Mesendoderm (in vitro differentiated cells): ENCODE data around the gene VARS1.

Experiments used
- DNase-seq: peaks from one replicate; pipeline ENCODE4 v3.0.0; 2013
- H2AK5ac ChIP-seq: 2 replicates; pipeline ENCODE4 v1.6.1; 2013; ENCODE audit warnings: low read length, inconsistent platforms
- H2BK120ac ChIP-seq: 2 replicates; pipeline ENCODE4 v1.6.1; 2013; ENCODE audit warnings: low read depth, mild to moderate bottlenecking, low read length, moderate library complexity, mixed read lengths
- H2BK15ac ChIP-seq: replicated peaks from 2 replicates; pipeline ENCODE4 v1.6.1; 2013; ENCODE audit warnings: low read depth, mild to moderate bottlenecking, moderate library complexity
- H2BK5ac ChIP-seq: 2 replicates; pipeline ENCODE4 v1.6.1; 2013; ENCODE audit warnings: low read length, inconsistent platforms
- H3K18ac ChIP-seq: 2 replicates; pipeline ENCODE4 v1.6.1; 2013; ENCODE audit warnings: mild to moderate bottlenecking, low read length, mixed read lengths
- H3K23ac ChIP-seq: one replicate; pipeline ENCODE4 v1.6.1; 2013; ENCODE audit warnings: low read length
- H3K27ac ChIP-seq: 2 replicates; pipeline ENCODE4 v1.5.1; 2013; ENCODE audit warnings: low read depth, mild to moderate bottlenecking, inconsistent platforms, low read length, moderate library complexity
- H3K27me3 ChIP-seq: 2 replicates; pipeline ENCODE4 v1.6.1; 2013; ENCODE audit warnings: low read length, control low read depth, mild to moderate bottlenecking, inconsistent platforms; ENCODE audit not compliant: insufficient read depth, poor library complexity
- H3K36me3 ChIP-seq: 2 replicates; pipeline ENCODE4 v1.6.1; 2013; ENCODE audit warnings: low read length, inconsistent platforms; ENCODE audit not compliant: control insufficient read depth, insufficient read depth
- H3K4ac ChIP-seq: one replicate; pipeline ENCODE4 v1.6.1; 2013; ENCODE audit warnings: low read depth, mild to moderate bottlenecking, low read length, moderate library complexity
- H3K4me1 ChIP-seq: 2 replicates; pipeline ENCODE4 v1.6.1; 2013; ENCODE audit warnings: low read depth, low read length, inconsistent platforms; ENCODE audit not compliant: control insufficient read depth
- H3K4me2 ChIP-seq: 2 replicates; pipeline ENCODE4 v1.6.1; 2013; ENCODE audit warnings: low read length
- H3K4me3 ChIP-seq: 2 replicates; pipeline ENCODE4 v1.5.1; 2013; ENCODE audit warnings: mild to moderate bottlenecking, low read length
- H3K56ac ChIP-seq: one replicate; pipeline ENCODE4 v1.6.1; 2013; ENCODE audit warnings: low read length
- H3K79me1 ChIP-seq: 2 replicates; pipeline ENCODE4 v1.6.1; 2013; ENCODE audit warnings: low read length, inconsistent platforms
- H3K79me2 ChIP-seq: 2 replicates; pipeline ENCODE4 v1.6.1; 2013; ENCODE audit warnings: mild to moderate bottlenecking, low read length; ENCODE audit not compliant: control insufficient read depth, insufficient read depth
- H3K9ac ChIP-seq: 2 replicates; pipeline ENCODE4 v1.6.1; 2013; ENCODE audit warnings: low read length, inconsistent platforms
- H4K5ac ChIP-seq: one replicate; pipeline ENCODE4 v1.6.1; 2013; ENCODE audit warnings: low read length
- H4K8ac ChIP-seq: one replicate; pipeline ENCODE4 v1.6.1; 2013; ENCODE audit warnings: low read depth, mild to moderate bottlenecking, control low read depth, low read length, moderate library complexity
- WGBS: extraction: QIAGEN DNeasy Blood & Tissue Kit; methylation state at CpG from one replicate; pipeline ENCODE4 v1.1.7; 2013; ENCODE audit warnings: low lambda C conversion rate, missing lambda C conversion rate; ENCODE audit not compliant: insufficient coverage; ENCODE audit errors: extremely low coverage; 5-methylcytosine and 5-hydroxymethylcytosine counted together

VARS1 gene

GRCh38 chr6:31778999-31779885 lies 16.3 kb downstream of the VARS1 start:
- WGBS = no CpG with 5 or more reads among the region's 43 CpGs

DNA sequence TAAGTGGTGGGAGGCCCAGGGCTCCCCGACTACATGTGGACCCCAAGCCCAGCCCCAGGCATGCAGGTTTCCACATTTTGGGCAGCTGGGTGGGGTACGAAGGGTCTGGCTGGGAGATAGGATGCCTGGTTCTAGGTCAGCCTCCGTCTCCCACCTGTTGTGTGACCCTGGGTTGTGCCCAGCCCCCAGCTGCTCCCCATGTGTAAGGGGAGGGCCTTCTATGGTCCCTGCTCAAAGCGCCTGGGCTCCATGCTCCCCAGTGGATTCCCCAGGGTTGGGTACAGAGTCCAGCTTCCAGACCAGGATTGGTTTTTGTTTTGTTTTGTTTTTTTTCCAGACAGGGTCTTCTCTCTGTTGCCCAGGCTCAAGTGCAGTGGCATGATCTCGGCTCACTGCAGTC lies 17.4 kb downstream of the VARS1 start:
- no peak overlapping the region for H2BK120ac ChIP-seq
- H3K4me3 ChIP-seq = no peak overlapping the region
- H3K4me1 ChIP-seq = no peaks in the 10 kb centered on the region
- H3K27ac ChIP-seq = no peak overlapping the region
- H2BK5ac ChIP-seq = no peak overlapping the region
- H3K79me1 ChIP-seq = no peaks in the 10 kb centered on the region
- no peak overlapping the region for H3K56ac ChIP-seq
- H3K4ac ChIP-seq = no peak overlapping the region
- no peak overlapping the region for H2BK15ac ChIP-seq
- no peak for DNase-seq
- H4K5ac ChIP-seq = no peak overlapping the region
- H3K18ac ChIP-seq = no peak overlapping the region
- no peaks in the 10 kb centered on the region for H3K79me2 ChIP-seq
- no peak overlapping the region for H2AK5ac ChIP-seq
- no peak overlapping the region for H3K23ac ChIP-seq
- H3K36me3 ChIP-seq = peaks cover 14% of the 10 kb centered on the region
- WGBS = no CpG with 5 or more reads among the region's 5 CpGs
- no peak overlapping the region for H3K9ac ChIP-seq
- no peak overlapping the region for H4K8ac ChIP-seq
- no peak overlapping the region for H3K4me2 ChIP-seq
- H3K27me3 ChIP-seq = no peaks in the 10 kb centered on the region

More at GRCh38 chr6:31778999-31779885, 16.3 kb downstream of the VARS1 start:
- Histone ChIP-seq H3K4me2 (no peak overlapping the region), H2BK120ac (no peak overlapping the region), H2BK15ac (no peak overlapping the region), H3K18ac (no peak overlapping the region), H3K4ac (no peak overlapping the region), H2AK5ac (no peak overlapping the region), H4K8ac (no peak overlapping the region), H3K36me3 (peaks cover 14% of the 10 kb centered on the region), H3K27me3 (no peaks in the 10 kb centered on the region), H3K4me3 (no peak overlapping the region), H3K79me2 (no peaks in the 10 kb centered on the region), H3K4me1 (no peaks in the 10 kb centered on the region), H3K27ac (no peak overlapping the region), H3K9ac (no peak overlapping the region), H4K5ac (no peak overlapping the region), H3K23ac (no peak overlapping the region), H3K79me1 (no peaks in the 10 kb centered on the region), H3K56ac (no peak overlapping the region), H2BK5ac (no peak overlapping the region)
- DNase-seq = no peak

DNA sequence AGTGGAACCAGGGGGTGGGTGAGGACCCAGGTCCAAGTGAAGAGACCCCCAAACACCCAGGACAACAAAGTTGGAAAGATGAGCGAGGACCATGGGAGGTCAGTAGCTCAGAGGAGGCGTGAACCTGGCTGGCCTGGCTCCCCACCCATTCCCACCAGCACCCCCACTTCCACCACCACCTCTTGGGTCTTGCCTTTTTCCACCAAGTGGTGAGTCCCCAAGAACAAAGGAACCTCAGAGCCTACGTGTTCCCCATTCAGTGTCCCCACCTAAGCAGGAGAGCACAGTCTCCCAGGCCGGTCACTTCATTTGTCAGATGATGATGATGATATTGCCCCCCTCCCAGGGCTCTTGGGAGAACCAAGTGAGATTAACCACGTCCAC lies 17.9 kb downstream of the VARS1 start:
- Histone ChIP-seq H3K9ac (no peak overlapping the region), H2AK5ac (no peak overlapping the region), H3K27ac (no peak overlapping the region), H3K56ac (no peak overlapping the region), H4K5ac (no peak overlapping the region), H3K79me2 (no peaks in the 10 kb centered on the region), H3K79me1 (no peaks in the 10 kb centered on the region), H2BK15ac (no peak overlapping the region), H3K4me2 (no peak overlapping the region), H3K4me1 (no peaks in the 10 kb centered on the region), H3K18ac (no peak overlapping the region), H3K4ac (no peak overlapping the region), H3K36me3 (peaks cover 11% of the 10 kb centered on the region), H4K8ac (no peak overlapping the region), H2BK120ac (no peak overlapping the region), H3K4me3 (no peak overlapping the region), H3K23ac (no peak overlapping the region), H3K27me3 (no peaks in the 10 kb centered on the region), H2BK5ac (no peak overlapping the region)
- DNase-seq = no peak
- WGBS = no CpG with 5 or more reads among the region's 5 CpGs

DNA sequence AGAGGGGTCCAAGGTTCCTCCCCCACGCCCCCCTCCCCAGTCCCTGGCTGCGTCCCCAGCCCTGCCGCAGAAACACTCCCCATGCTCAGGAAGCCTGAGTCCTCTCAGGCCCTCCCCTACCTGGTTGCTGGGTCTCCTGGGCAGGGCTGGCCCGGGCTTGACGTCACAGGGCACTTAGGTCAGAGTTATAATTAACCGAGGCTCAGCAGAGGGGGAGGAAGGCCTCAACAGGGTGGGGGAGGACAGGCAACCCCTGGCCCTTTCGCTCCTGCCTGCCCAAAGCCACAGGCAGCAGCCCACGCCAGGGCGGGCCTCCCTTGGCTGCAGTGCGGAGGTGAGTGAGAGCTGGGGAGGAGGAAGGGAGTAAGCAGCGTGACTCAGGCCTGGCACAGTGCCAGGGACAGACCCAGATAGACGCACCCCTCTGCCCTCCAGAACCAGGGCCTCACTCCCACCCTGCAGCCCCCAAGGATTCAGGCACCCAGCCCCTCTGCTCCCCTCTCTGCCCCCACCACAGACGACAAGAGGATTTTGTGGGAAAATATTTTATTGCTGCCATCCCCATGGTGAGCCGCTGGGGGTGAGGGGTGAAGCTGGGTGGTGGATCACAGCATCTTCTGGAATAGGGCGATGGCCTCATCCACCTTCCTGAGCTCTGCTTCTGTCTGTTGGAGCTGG lies 18.4 kb downstream of the VARS1 start, which contains the start of gene VWA7:
VWA7 (minus strand) TSS at position 340 of the 678 bp plus-strand sequence. CDS start 549 bp downstream, outside the sequence.
- WGBS = no CpG with 5 or more reads among the region's 15 CpGs
- H3K9ac ChIP-seq = peak within 1 kb of the TSS; percentile 32

DNA sequence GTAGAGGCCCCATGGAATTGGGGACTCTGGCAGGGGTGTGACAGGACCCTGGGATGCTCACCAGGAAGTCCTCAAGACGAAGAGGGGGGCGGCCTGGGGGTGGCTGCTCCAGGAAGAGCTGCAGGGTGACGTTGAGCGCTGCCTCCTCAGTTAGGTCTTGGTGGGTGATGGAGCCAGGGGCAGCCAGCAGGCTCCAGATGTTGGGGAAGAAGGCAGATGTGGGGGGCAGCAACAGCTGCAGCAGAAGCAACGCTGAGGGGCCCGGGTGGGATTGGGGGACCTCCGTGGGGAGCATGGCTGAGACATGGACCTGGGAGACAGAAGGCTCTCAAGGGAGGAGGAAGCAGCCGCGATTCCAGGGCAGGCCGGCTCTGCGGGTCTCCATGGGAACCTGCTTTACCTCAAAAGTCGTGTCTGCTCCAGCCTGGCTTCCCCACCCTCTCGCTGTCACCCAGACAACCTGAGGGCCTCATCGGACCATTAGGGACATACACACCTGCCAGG lies 19.0 kb downstream of the VARS1 start:
- Histone ChIP-seq H4K8ac (no peak overlapping the region), H3K4me2 (no peak overlapping the region), H4K5ac (no peak overlapping the region), H3K79me1 (no peaks in the 10 kb centered on the region), H3K4me1 (no peaks in the 10 kb centered on the region), H2BK5ac (no peak overlapping the region), H3K27ac (no peak overlapping the region), H3K4me3 (no peak overlapping the region), H3K79me2 (no peaks in the 10 kb centered on the region), H3K56ac (no peak overlapping the region), H3K4ac (no peak overlapping the region), H3K23ac (no peak overlapping the region), H3K18ac (no peak overlapping the region), H2BK120ac (no peak overlapping the region), H3K27me3 (no peaks in the 10 kb centered on the region), H2AK5ac (no peak overlapping the region), H3K9ac (no peak overlapping the region), H3K36me3 (peaks cover 6% of the 10 kb centered on the region), H2BK15ac (no peak overlapping the region)
- no CpG with 5 or more reads among the region's 14 CpGs for WGBS
- no peak for DNase-seq

More for the DNA sequence above, 18.4 kb downstream of the VARS1 start, which contains the start of gene VWA7:
- Histone ChIP-seq H3K79me1 (no peaks in the 10 kb centered on the region), H3K4ac (no peak within 1 kb of the TSS), H2BK5ac (no peak within 1 kb of the TSS), H3K18ac (no peak within 1 kb of the TSS), H2BK120ac (no peak within 1 kb of the TSS), H2BK15ac (no peak within 1 kb of the TSS), H3K79me2 (no peaks in the 10 kb centered on the region), H2AK5ac (no peak within 1 kb of the TSS), H3K23ac (no peak within 1 kb of the TSS), H4K5ac (no peak within 1 kb of the TSS), H3K27me3 (no peaks in the 10 kb centered on the region), H3K4me3 (no peak within 1 kb of the TSS), H4K8ac (no peak within 1 kb of the TSS), H3K56ac (peak within 1 kb of the TSS; percentile 60), H3K27ac (no peak within 1 kb of the TSS), H3K36me3 (peaks cover 10% of the 10 kb centered on the region), H3K4me1 (no peaks in the 10 kb centered on the region), H3K4me2 (no peak within 1 kb of the TSS)
- DNase-seq = peak; percentile 60
